Measurements from ENCODE around the gene ZNF777. TPM values are rescaled to one million over a fixed set of nuclear protein-coding genes. Genes with fewer than 3 reads are reported as not detected.

Gene ZNF777
- total and polyA plus RNA-seq, 2 of the 4 experiments (the other 2 are of a cell fraction): 3.2 to 6.5 TPM

DNA sequence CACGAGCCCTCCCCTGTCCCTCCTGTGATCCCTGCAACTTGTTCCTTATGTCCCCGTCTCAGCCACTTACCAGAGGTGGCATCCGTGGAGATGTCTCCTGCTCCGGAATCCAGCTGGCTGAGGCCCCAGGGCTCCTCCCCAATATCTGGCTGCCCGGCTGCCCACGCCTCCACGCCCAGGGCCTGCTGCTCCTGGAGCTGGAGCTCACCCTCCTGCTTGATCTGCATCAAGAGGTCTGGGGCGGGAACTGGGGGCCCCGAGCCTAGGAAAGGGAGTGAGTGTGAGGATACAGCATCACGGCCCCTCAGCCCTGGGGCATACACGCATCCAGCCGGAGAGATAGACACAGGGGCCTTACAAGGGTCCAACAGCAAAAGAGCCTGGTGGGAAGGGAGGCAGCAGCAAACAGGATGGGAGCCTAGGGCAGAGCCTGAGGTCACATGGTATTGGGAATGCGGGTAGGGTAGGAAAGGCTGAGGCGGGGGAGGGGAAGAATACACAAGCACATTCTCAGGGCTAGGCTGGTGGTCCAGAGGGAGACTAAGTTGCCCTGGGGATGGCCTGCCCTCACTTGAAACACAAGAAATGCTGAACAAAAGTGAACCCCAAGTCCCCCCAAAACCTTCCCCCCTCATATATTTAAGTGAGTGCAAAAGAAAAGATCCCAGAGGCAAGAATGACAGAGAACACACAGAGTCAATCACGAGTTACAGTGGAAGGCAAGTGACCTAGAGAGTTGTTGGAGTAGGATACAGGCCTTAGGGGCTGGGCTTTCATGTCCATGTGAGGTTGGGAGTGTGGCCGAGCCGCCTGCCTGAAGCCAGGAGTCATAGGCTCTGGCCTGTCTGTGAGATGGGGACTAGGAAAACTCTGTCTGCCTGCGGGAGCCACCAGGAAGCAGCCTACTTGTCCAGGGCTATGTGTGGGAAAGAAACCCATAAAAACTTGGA is 16.9 kb upstream of the ZNF777 start:
- DNase-seq: no peak

More for the DNA sequence above, 16.9 kb upstream of the ZNF777 start:
- ChIA-PET CTCF (no interaction called here), POLR2A (ENCODE audit: unreplicated experiment) (no interaction called here)
- TF ChIP-seq, protein P1, sequence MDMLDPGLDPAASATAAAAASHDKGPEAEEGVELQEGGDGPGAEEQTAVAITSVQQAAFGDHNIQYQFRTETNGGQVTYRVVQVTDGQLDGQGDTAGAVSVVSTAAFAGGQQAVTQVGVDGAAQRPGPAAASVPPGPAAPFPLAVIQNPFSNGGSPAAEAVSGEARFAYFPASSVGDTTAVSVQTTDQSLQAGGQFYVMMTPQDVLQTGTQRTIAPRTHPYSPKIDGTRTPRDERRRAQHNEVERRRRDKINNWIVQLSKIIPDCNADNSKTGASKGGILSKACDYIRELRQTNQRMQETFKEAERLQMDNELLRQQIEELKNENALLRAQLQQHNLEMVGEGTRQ (IDR thresholded peaks at IDR 0.05; ENCODE audit: low read depth, low read length): no peak
- TF ChIP-seq RAD21 (IDR thresholded peaks at IDR 0.05; ENCODE audit: low read length): no peak
- TF ChIP-seq RCOR1 (IDR thresholded peaks at IDR 0.05; ENCODE audit: insufficient replicate concordance, low read length): no peak
- no peak for TF ChIP-seq CEBPB (IDR thresholded peaks at IDR 0.05; ENCODE audit: low read depth, low read length)
- TF ChIP-seq RFX5 (IDR thresholded peaks at IDR 0.05; ENCODE audit: low read depth, low read length): no peak
- TF ChIP-seq MXI1 (IDR thresholded peaks at IDR 0.05; ENCODE audit: borderline replicate concordance, low read depth, low read length): no peak
- TF ChIP-seq MAFK (IDR thresholded peaks at IDR 0.05; ENCODE audit: low read depth, low read length): no peak
- TF ChIP-seq CHD1 (IDR thresholded peaks at IDR 0.05; ENCODE audit: low read depth, low read length): no peak
- no peak for TF ChIP-seq POLR2A (IDR thresholded peaks at IDR 0.05; ENCODE audit: low read depth, low read length)
- TF ChIP-seq, protein P2, sequence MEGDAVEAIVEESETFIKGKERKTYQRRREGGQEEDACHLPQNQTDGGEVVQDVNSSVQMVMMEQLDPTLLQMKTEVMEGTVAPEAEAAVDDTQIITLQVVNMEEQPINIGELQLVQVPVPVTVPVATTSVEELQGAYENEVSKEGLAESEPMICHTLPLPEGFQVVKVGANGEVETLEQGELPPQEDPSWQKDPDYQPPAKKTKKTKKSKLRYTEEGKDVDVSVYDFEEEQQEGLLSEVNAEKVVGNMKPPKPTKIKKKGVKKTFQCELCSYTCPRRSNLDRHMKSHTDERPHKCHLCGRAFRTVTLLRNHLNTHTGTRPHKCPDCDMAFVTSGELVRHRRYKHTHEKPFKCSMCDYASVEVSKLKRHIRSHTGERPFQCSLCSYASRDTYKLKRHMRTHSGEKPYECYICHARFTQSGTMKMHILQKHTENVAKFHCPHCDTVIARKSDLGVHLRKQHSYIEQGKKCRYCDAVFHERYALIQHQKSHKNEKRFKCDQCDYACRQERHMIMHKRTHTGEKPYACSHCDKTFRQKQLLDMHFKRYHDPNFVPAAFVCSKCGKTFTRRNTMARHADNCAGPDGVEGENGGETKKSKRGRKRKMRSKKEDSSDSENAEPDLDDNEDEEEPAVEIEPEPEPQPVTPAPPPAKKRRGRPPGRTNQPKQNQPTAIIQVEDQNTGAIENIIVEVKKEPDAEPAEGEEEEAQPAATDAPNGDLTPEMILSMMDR (conservative IDR thresholded peaks at IDR 0.05; ENCODE audit: low read depth, low read length): no peak
- no peak for TF ChIP-seq FOS (IDR thresholded peaks at IDR 0.05; ENCODE audit: low read depth, low read length)
- in situ Hi-C loops (cut with MboI; ENCODE audit: low sequenced_read_pairs) (no loop called here), intact Hi-C loops (cut with micrococcal nuclease) (no loop called here), dilution Hi-C loops (cut with HindIII; ENCODE audit: low sequenced_read_pairs, unreplicated experiment) (no loop called here)
- H4K91ac ChIP-seq (ENCODE audit: insufficient read depth, low read depth, low read length): no peak overlapping the region
- peaks cover 8 to 17% of the 10 kb centered on the region in 2 experiments for H3K79me1 ChIP-seq (ENCODE audit: low read depth in 1 of 2, low read length in 2 of 2)
- no peak for ATAC-seq (ENCODE audit: low read depth)
- no peak overlapping the region for H3K4me3 ChIP-seq (ENCODE audit: insufficient read depth, low read depth, low read length)
- no peak overlapping the region for H2BK5ac ChIP-seq (ENCODE audit: low read depth, low read length, poor library complexity, severe bottlenecking)
- no peak overlapping the region for H2AK9ac ChIP-seq (replicated peaks; ENCODE audit: low read depth, low read length, poor library complexity)
- no peaks in the 10 kb centered on the region for H4K20me1 ChIP-seq (ENCODE audit: insufficient read depth, low read length)
- no peak overlapping the region for H2BK20ac ChIP-seq (ENCODE audit: low read depth, low read length)
- H3K4me2 ChIP-seq (ENCODE audit: low read depth, low read length): no peak overlapping the region
- H3K9me1 ChIP-seq (ENCODE audit: insufficient read depth, low read length): no peaks in the 10 kb centered on the region
- peaks cover 55% of the 10 kb centered on the region for H3K36me3 ChIP-seq (ENCODE audit: control insufficient read depth, insufficient read depth, low read length)
- no peak overlapping the region for H3K14ac ChIP-seq (replicated peaks; ENCODE audit: low read depth, low read length)
- WGBS, 2 experiments (ENCODE audit: extremely low coverage in 2 of 2, insufficient read length in 1 of 2): 40% methylated on average over 1 of the region's 18 CpGs; no CpG with 5 or more reads in 1 of the 2 experiments
- H3K9me3 ChIP-seq (ENCODE audit: control insufficient read depth, insufficient read depth, low read length): peaks cover 2% of the 10 kb centered on the region; the same call in 1 of the 2 replicates
- no peaks in the 10 kb centered on the region for H3K27me3 ChIP-seq (ENCODE audit: control insufficient read depth, insufficient read depth, low read length)
- H3K9ac ChIP-seq (ENCODE audit: low read depth, low read length): no peak overlapping the region
- no peak overlapping the region for H3K27ac ChIP-seq (ENCODE audit: insufficient read depth, low read length)
- no peak overlapping the region for H2AK5ac ChIP-seq (ENCODE audit: low read depth, low read length)
- no peak overlapping the region for H4K8ac ChIP-seq (ENCODE audit: low read depth in 2 of 2, low read length in 2 of 2)
- H3K23ac ChIP-seq (ENCODE audit: low read depth, low read length): no peak overlapping the region
- no peak overlapping the region for H3K18ac ChIP-seq (ENCODE audit: low read depth, low read length)
- H3K56ac ChIP-seq (ENCODE audit: extremely low read depth, insufficient read depth, low read length): no peak overlapping the region
- no peaks in the 10 kb centered on the region for H3K4me1 ChIP-seq (ENCODE audit: control insufficient read depth, insufficient read depth, low read length)
- H3K4ac ChIP-seq (ENCODE audit: low read depth, low read length): no peak overlapping the region
- BruUV-seq (replicated peaks): no TSS peak
- H2BK120ac ChIP-seq (ENCODE audit: low read depth, low read length): no peak overlapping the region
- H4K5ac ChIP-seq (ENCODE audit: low read depth, low read length): no peak overlapping the region
- no peak overlapping the region for H2BK15ac ChIP-seq (ENCODE audit: low read depth, low read length)
- no peak overlapping the region for H2AFZ ChIP-seq (replicated peaks; ENCODE audit: low read length, poor library complexity)

Data from IMR-90 (cell line).